KMS-11 (cell line): ENCODE measurements around the gene TAS2R39.

Experiments
- H2AFZ ChIP-seq: fragments of 200-600 bp; sonication (generic); 2 replicates; pipeline ENCODE4 v1.6.1; 2016; ENCODE audit warnings: antibody characterized with exemption, mixed run types, low read depth
- H3K27ac ChIP-seq: fragments of 200-600 bp; sonication (generic); 2 replicates; pipeline ENCODE4 v1.6.1; 2016; ENCODE audit warnings: mild to moderate bottlenecking, mixed run types
- H3K27me3 ChIP-seq: fragments of 200-600 bp; sonication (generic); 2 replicates; pipeline ENCODE4 v1.6.1; 2017; ENCODE audit warnings: mild to moderate bottlenecking, low read depth, mixed run types, moderate library complexity; ENCODE audit not compliant: insufficient read depth
- H3K36me3 ChIP-seq: fragments of 200-600 bp; sonication (generic); 2 replicates; pipeline ENCODE4 v1.6.1; 2017; ENCODE audit warnings: mild to moderate bottlenecking, mixed run types; ENCODE audit not compliant: insufficient read depth
- H3K4me1 ChIP-seq: fragments of 200-600 bp; sonication (generic); 2 replicates; pipeline ENCODE4 v1.6.1; 2016; ENCODE audit warnings: mild to moderate bottlenecking, low read depth, mixed run types; ENCODE audit not compliant: poor library complexity, severe bottlenecking
- H3K4me2 ChIP-seq: fragments of 200-600 bp; sonication (generic); 2 replicates; pipeline ENCODE4 v1.7.0; 2016; ENCODE audit warnings: mild to moderate bottlenecking, mixed run types
- H3K4me3 ChIP-seq: fragments of 200-600 bp; sonication (generic); IDR thresholded peaks from 2 replicates; pipeline ENCODE4 v1.6.1; 2017; ENCODE audit warnings: low read depth, low read length, mixed read lengths; ENCODE audit not compliant: insufficient read depth
- H3K79me2 ChIP-seq: fragments of 200-600 bp; sonication (generic); 2 replicates; pipeline ENCODE4 v1.6.1; 2016; ENCODE audit warnings: low read depth, mixed run types; ENCODE audit not compliant: insufficient read depth
- H3K9ac ChIP-seq: fragments of 200-600 bp; sonication (generic); 2 replicates; pipeline ENCODE4 v1.6.1; 2016; ENCODE audit warnings: mild to moderate bottlenecking, mixed run types
- H4K20me1 ChIP-seq: fragments of 200-600 bp; sonication (generic); 2 replicates; pipeline ENCODE4 v1.6.1; 2016; ENCODE audit warnings: mild to moderate bottlenecking, mixed run types; ENCODE audit not compliant: insufficient read depth
- TF ChIP-seq, protein P1 (sequence below): fragments of 200-600 bp; sonication (generic); conservative IDR thresholded peaks from 2 replicates; pipeline ENCODE4 v1.6.1; 2017; ENCODE audit warnings: low read depth, mild to moderate bottlenecking, antibody characterized with exemption, low read length, moderate library complexity, mixed read lengths

The TAS2R39 gene

DNA sequence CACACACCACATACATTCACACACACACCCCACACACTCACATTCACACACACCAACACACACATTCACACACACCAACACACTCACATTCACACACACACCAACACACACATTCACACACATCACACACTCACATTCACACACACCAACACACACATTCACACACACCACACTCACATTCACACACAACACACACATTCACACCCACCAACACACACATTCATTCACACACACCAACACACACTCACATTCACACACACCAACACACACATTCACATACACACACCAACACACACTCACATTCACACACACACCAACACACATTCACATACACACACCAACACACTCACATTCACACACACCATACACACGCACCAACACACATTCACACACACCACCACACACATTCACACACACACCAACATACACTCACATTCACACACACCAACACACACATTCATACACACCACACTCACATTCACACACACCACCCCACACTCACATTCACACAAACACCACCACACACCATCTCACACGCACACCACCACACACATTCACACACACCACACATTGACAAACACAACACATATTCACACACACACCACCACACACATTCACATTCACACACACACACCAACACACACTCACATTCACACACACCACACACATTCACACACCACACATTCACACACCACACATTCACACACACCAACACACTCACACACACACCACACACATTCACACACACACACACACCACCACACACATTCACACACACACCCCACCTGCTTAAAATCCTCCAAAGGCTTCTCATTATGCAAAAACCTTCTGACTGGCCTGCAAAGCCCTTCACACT, 47.6 kb downstream of the TAS2R39 start:
- Histone ChIP-seq H3K9ac (no peak overlapping the region), H3K36me3 (no peaks in the 10 kb centered on the region), H3K79me2 (no peaks in the 10 kb centered on the region), H3K4me3 (no peak overlapping the region), H3K27ac (no peak overlapping the region), H4K20me1 (no peaks in the 10 kb centered on the region), H3K27me3 (no peaks in the 10 kb centered on the region), H2AFZ (no peak overlapping the region), H3K4me1 (no peaks in the 10 kb centered on the region), H3K4me2 (no peak overlapping the region)
- TF ChIP-seq, protein P1, sequence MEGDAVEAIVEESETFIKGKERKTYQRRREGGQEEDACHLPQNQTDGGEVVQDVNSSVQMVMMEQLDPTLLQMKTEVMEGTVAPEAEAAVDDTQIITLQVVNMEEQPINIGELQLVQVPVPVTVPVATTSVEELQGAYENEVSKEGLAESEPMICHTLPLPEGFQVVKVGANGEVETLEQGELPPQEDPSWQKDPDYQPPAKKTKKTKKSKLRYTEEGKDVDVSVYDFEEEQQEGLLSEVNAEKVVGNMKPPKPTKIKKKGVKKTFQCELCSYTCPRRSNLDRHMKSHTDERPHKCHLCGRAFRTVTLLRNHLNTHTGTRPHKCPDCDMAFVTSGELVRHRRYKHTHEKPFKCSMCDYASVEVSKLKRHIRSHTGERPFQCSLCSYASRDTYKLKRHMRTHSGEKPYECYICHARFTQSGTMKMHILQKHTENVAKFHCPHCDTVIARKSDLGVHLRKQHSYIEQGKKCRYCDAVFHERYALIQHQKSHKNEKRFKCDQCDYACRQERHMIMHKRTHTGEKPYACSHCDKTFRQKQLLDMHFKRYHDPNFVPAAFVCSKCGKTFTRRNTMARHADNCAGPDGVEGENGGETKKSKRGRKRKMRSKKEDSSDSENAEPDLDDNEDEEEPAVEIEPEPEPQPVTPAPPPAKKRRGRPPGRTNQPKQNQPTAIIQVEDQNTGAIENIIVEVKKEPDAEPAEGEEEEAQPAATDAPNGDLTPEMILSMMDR: no peak
